Fibroblast of upper back skin (primary cell): Measurements from ENCODE around the gene RNF151.
"Not testable (repeated sequence)": the region's sequence is repeated elsewhere in the genome, so short reads cannot be mapped to it uniquely, and the experiment has no call there.

Source experiments
- DNase-seq: peaks from one replicate; pipeline ENCODE4 v3.0.0-alpha.2; 2013

The RNF151 gene

GRCh38 chr16:1966460-1966859 lies at the start of gene RNF151:
TSS of gene RNF151 (plus strand) at chr16:1966856. CDS start at chr16:1966882, 26 bp downstream.
- no peak for DNase-seq

- DNase-seq, result no peak
Measured at GRCh38 chr16:1917056-1917664, 49.5 kb upstream of the RNF151 start.

GRCh38 chr16:1917665-1918350 lies 48.8 kb upstream of the RNF151 start:
- DNase-seq, result no peak

GRCh38 chr16:1918351-1919326 lies 48.0 kb upstream of the RNF151 start, which contains the start of gene HS3ST6:
TSS of gene HS3ST6 (minus strand) at chr16:1918415. CDS start at chr16:1918323, 92 bp downstream.
- no peak for DNase-seq

GRCh38 chr16:1919327-1919998 lies 47.2 kb upstream of the RNF151 start:
- no peak for DNase-seq

- not testable (repeated sequence) for DNase-seq
Measured at GRCh38 chr16:1920122-1920521, 46.5 kb upstream of the RNF151 start.

- no peak for DNase-seq
Measured at GRCh38 chr16:1920727-1921171, 45.9 kb upstream of the RNF151 start.

GRCh38 chr16:1922357-1922756 lies 44.3 kb upstream of the RNF151 start:
- DNase-seq, result no peak

GRCh38 chr16:1923299-1924034 lies 43.2 kb upstream of the RNF151 start:
- DNase-seq, result peak; percentile 45

GRCh38 chr16:1924095-1924494 lies 42.6 kb upstream of the RNF151 start:
- DNase-seq, result no peak

GRCh38 chr16:1926271-1926670 lies 40.4 kb upstream of the RNF151 start:
- no peak for DNase-seq

GRCh38 chr16:1929105-1929504 lies 37.6 kb upstream of the RNF151 start:
- peak; percentile 28 for DNase-seq

- DNase-seq, result peak; percentile 79
Measured at GRCh38 chr16:1929578-1930337, 36.9 kb upstream of the RNF151 start.

GRCh38 chr16:1930338-1930720 lies 36.3 kb upstream of the RNF151 start:
- DNase-seq, result no peak

GRCh38 chr16:1932050-1933028 lies 34.3 kb upstream of the RNF151 start:
- no peak for DNase-seq

- no peak for DNase-seq
Measured at GRCh38 chr16:1933097-1933661, 33.5 kb upstream of the RNF151 start.

GRCh38 chr16:1936945-1937479 lies 29.6 kb upstream of the RNF151 start:
- no peak for DNase-seq

GRCh38 chr16:1938316-1938715 lies 28.3 kb upstream of the RNF151 start:
- no peak for DNase-seq

GRCh38 chr16:1938910-1939309 lies 27.7 kb upstream of the RNF151 start:
- DNase-seq, result no peak
